GM21786 (cell line): ENCODE results near the gene TTC33.

Source experiments
- ATAC-seq: cut with Tn5 transposase; IDR thresholded peaks from one replicate; pipeline ENCODE4 v1.9.1; 2021; ENCODE audit not compliant: unreplicated experiment

The TTC33 gene

GRCh38 chr5:40780858-40781257, 25.1 kb upstream of the TTC33 start:
- no peak for ATAC-seq

GRCh38 chr5:40780199-40780598, 24.4 kb upstream of the TTC33 start:
- no peak for ATAC-seq

- ATAC-seq: no peak
Observed at GRCh38 chr5:40779561-40779960, 23.8 kb upstream of the TTC33 start.

DNA sequence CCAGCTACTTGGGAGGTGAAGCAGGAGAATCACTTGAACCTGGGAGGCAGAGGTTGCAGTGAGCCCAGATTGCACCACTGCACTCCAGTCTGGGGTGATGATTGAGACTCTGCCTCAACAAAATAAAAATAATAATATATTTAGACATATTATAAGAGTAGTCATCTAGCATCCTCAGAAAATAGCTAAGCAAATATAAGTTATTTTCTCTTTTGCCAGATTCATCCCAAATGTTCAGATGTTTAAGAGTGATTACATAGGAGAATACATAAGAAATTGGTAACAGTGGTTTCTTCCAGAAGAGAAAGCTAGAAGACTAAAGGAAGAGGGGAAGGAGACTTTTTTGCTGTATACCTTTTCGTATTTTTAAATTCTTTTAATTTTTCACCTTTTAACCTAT, 22.4 kb upstream of the TTC33 start:
- no peak for ATAC-seq

DNA sequence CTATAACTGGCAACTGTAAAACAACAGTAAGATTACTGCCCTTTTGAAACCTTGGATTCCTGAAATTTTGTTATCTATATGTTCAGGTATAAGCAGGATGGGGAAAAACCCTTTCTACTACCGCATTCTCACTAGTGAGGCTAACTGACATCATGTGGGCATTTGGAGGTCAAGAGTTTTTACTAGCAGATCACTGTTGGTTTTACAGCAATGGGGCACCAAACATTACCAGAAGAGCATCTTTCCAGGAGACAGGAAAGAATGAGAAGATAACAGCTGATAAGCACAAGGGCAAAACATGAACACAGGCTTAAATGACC, 20.9 kb upstream of the TTC33 start:
- no peak for ATAC-seq

DNA sequence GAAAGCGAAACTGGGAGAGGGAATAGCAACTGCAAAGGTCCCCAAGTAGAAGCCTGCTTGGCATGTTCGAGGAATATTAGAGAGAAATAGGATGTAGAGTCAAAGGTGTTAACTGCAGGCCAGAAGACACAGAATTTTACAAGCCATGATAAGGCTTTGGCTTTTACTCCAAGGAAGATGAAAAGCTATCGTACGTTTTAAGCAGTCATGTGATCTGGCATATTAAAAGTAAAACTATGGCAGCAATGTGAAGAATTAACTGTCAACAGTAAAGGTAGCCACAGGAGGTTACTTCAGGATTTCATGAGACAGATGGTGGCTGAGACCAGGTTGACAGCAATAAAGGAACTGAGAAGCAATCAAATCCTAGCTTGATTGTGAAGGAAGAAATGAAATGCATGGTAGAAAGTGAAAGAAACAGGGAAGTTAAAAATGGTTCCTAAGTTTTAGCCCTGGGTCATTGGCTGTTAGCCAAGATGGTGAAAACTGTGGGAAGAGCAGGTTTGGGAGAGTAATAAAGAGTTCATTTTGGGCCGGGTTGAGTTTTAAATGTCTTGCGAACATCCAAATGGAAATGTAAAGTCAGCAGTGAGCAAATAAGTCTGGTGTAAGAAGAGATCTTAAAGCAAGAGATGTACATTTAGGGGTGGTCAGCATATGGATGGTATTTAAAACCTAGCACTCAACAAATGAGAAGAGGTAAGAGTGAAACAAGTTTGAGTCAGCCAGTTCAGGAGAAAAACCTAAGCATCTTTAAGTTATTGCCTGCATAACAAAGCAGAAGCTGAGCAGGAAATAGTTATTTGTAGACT, 20.3 kb upstream of the TTC33 start:
- no peak for ATAC-seq

DNA sequence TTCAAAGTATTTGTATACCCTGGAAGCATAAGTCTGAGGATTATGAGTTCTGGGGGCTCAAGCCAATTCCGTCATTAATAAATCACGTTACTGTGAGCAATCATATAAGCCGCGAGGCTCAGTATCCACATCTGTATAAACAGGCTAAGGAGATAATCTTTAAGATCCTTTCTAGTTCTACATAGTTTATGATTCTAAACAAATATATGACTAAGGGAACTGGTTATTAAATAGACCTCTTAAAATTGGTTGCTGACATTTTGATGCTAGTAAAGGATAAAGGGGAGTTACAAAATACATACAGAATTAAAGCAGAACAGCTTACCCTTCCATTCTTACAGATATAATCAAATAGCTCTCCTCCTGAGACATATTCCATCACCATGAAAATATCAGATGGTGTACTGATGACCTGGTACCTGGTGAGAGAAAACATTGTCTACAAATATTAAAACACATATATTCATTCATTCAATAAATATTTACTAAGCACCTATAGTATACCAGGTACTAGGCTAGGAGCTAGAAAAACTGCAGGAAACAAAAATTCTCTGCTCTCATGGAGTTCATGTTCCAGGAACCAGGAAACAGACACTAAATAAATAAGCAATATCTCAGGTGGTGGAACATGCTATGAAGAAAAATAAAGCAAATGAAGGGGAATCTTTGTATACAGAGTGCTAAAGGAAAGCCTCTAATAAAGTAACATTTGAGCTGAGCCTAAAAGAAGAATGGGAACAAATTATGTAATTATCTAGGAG, 19.5 kb upstream of the TTC33 start:
- no peak for ATAC-seq

DNA sequence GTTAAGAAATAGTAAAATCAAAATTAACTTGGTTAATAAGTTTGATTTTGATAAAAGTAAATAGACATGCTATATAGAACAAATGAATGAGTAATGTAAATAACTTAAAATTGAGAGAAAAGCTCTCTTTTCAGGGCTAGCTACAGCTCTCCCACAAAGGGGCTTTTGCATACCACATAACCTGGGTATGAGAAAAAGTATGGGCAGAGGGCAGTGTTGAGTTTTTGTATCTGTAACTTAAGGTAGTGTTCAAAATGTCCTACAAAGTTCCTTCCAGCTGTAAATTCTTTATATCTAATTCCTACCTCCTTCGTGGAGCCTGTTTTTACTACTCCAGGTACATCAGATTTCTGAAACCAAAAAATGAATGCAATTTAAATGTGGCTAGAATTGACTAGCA, 18.9 kb upstream of the TTC33 start:
- ATAC-seq: no peak

DNA sequence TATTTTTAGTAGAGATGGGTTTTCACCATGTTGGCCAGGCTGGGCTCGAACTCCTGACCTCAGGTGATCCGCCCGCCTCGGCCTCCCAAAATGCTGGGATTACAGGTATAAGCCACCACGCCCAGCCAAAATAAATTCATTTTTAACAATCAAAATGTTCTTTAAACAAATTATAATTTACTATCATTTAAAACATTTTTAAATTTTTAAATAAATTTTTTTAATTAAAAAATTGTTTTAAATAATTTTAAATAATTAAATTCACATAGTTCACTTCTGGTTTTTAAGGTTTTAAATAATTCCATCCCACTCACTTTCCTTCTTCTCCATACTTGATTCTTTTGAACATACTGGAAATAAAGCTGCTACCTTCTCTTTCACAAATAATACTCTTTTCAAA, 15.0 kb upstream of the TTC33 start:
- ATAC-seq: no peak

DNA sequence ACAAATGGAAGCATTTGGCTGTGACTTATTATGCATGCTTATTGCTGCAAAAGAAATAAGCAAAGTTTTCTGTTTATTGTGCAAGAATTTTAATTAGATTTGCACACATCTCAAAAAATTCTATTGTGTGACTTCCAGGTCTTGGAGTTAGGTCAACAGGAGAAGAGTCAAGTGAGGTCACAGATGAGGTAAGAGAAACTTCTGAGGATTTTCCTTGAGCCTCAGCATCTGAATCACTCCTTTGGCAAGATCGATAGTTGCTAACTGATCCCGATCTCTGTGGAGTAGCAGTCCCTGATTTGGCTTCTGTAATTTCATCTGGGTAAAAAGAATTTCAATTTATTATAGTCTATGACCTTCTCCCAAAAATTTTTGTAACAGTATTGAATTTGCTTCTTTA, 6.9 kb upstream of the TTC33 start:
- no peak for ATAC-seq

GRCh38 chr5:40757400-40757799, 1.6 kb upstream of the TTC33 start:
- no peak for ATAC-seq

DNA sequence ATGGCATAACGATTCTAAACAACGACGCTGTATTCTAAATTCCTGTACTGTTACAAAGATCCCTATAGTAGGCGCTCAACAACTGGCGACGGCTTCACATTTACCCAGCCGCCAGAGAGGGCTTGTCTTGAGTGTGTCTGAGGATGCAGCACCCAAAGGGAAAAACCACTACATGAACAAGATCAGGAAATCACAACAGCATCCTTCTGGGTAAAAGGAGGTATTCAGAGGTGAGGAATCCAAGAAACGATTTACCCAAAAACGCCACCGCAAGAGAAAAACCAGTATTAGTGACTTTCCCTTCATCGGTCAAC, 711 bp downstream of the TTC33 start:
- peak; percentile 81 for ATAC-seq

DNA sequence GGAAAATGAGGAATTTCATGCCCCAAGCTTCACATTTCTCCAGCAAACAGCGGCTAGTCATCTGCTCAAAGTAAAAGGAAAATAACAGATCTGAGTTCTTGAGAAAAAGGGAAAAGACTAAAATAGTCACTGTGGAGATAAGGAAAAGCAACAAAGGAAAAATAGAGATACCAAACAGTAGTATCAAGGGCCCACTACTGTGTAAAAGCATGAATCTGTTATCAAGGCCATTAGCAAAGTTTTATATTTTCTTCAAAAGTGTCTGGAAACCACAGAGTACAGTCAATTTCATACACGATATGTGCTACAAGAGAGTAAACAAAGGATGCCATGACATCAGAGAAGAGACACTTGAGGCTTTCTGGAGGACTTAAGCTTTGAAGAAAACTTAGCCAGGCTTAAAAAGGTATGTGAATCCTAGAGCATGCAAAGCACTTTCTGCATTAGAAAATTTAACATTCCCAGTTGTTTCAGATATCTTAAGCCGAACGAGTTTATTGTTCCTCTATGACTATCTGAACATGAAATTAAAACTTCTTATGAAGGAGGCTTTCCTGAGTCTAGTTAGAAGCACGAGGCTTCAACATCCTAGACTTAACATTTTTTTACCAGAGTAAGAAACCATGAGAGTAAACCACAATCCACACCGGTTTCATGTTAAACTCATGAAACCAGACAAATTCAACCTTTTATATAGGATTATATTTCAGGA, 1.2 kb downstream of the TTC33 start:
- peak; percentile 9 for ATAC-seq

DNA sequence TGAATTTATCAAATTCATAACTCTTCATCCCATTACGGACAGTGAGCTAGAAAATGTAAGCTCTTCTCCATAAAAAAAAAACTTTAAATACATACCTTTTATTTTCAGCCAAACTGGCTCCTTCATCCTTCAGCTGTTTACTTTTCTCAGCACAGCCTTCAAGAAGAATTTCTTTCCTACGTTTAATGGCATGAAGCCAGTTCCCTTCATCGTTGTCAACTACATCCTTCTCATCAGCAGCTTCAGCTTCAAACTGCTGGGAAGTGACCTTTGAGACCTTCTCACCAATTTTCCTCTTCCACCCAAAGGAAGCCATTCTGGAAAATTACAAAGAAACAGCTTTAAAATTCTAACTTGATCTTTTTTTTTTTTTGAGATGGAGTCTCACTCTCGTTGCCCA, 9.1 kb downstream of the TTC33 start:
- no peak for ATAC-seq

DNA sequence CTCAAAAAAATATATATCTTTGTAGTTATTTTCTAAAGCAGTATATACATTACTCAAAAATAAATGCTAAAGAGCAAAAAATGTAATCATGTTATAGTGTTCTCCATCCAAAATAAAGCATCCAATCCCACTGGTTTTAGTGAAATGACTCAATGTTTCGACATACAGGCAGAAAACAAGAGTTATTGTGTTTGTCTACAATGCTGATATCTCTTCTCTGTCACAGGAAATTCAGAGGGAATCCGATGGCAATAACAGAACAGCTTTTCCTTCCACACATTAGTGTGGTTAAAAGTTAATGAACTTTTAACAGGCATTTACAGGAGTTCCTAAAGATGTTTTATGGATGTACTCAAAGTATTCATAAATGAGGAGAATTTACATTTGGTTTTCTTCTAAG, 12.0 kb downstream of the TTC33 start:
- no peak for ATAC-seq

DNA sequence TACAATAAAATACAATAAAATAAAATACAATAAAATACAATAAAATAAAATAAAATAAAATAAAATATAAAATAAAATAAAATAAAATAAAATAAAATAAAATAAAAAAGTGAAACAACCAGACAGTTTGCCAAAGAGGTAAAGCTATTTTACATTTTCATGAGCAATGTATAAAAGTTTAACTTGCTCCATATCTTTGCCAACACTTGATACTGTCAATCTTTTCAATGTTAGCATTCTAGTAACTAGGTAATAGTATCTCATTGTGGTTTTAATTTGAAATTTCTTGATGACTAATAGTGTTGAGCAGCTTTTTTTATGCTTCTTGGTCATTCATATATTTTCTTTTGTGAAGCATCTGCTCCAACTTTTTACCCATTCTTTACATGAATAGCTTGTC, 17.3 kb downstream of the TTC33 start:
- ATAC-seq: no peak

- ATAC-seq: peak; percentile 81
Observed at GRCh38 chr5:40736103-40736875, 19.5 kb downstream of the TTC33 start.

DNA sequence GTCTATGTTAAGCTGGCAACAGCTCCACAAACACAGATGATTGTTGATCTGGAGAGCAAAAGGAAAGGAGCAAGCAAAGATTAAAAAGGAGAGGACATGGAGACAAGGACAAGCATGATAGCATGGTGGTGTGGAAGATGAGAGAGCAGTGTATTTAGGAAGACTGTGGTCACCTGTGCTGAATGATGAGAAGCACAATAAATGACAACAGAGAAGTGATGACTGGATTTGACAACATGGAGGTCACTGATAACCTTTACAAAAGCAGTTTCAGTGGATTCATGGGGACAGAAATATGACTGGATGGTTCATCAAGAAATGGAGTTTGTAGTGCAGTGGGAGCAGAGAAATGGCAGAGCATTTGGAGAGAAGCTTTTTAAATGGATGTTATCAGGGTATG, 20.2 kb downstream of the TTC33 start:
- no peak for ATAC-seq

GRCh38 chr5:40734986-40735385, 20.8 kb downstream of the TTC33 start:
- ATAC-seq: no peak

GRCh38 chr5:40733879-40734563, 21.7 kb downstream of the TTC33 start:
- no peak for ATAC-seq

GRCh38 chr5:40733434-40733833, 22.3 kb downstream of the TTC33 start:
- no peak for ATAC-seq
